ENCODE data around the gene CNTRL.

DNA sequence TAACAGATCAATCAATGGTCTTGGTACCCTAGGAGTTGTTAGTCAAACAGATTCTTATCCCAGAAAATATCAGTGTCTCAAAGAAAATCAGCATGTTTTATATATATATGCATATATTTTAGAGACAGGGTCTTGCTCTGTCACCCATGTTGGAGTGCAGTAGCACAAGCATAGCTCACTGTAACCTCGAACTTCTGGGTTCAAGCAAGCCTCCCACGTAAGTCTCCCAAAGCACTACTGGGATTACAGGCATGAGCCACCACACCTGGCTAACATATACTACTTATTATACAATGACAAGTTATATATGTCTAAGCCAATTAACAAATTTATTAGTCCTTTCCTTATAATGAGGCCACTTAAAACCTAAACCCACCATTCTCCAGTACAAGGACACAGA, 116.5 kb downstream of the CNTRL start:
- TF ChIP-seq, protein P1, sequence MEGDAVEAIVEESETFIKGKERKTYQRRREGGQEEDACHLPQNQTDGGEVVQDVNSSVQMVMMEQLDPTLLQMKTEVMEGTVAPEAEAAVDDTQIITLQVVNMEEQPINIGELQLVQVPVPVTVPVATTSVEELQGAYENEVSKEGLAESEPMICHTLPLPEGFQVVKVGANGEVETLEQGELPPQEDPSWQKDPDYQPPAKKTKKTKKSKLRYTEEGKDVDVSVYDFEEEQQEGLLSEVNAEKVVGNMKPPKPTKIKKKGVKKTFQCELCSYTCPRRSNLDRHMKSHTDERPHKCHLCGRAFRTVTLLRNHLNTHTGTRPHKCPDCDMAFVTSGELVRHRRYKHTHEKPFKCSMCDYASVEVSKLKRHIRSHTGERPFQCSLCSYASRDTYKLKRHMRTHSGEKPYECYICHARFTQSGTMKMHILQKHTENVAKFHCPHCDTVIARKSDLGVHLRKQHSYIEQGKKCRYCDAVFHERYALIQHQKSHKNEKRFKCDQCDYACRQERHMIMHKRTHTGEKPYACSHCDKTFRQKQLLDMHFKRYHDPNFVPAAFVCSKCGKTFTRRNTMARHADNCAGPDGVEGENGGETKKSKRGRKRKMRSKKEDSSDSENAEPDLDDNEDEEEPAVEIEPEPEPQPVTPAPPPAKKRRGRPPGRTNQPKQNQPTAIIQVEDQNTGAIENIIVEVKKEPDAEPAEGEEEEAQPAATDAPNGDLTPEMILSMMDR (IDR thresholded peaks at IDR 0.05; ENCODE audit: low read depth, low read length) = no peak
- TF ChIP-seq POLR2A (IDR thresholded peaks at IDR 0.05; ENCODE audit: extremely low read depth, insufficient read length) = no peak
- TF ChIP-seq, protein P2, sequence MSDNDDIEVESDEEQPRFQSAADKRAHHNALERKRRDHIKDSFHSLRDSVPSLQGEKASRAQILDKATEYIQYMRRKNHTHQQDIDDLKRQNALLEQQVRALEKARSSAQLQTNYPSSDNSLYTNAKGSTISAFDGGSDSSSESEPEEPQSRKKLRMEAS (IDR thresholded peaks at IDR 0.05; ENCODE audit: low read depth, low read length) = no peak
- TF ChIP-seq MYC (IDR thresholded peaks at IDR 0.05; ENCODE audit: low read depth, low read length) = no peak

Measured in NB4 (cell line).